Measurements from ENCODE around the gene DENND4A.
A peak's percentile ranks its signal among the peaks of the same experiment; 100 is the strongest.
"Not testable (repeated sequence)": the region's sequence is repeated elsewhere in the genome, so short reads cannot be mapped to it uniquely, and the experiment has no call there.

Gene DENND4A

GRCh38 chr15:65789759-65790425, 2.2 kb downstream of the DENND4A start:
- no peak for DNase-seq (ENCODE audit: extremely low read depth in 1 of 2, low read depth in 1 of 2)

DNA sequence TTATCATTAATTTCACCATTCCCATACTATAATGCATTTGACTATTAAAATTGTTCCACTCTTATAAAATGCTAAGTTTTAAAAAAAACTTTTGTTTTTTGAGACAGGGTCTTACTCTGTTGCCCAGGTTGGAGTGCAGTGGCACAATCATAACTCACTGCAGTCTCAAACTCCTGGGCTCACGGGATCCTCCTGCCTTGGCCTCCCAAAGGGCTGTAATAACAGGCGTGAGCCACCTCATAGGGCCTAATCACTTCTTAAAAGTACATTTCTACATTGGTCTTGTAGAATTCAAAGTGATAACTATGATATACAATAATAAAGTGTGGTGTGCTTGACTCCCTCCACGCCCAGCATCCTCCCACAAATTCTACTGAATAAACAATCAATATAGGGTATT, 3.0 kb downstream of the DENND4A start:
- DNase-seq (ENCODE audit: extremely low read depth in 1 of 2, low read depth in 1 of 2), result no peak

GRCh38 chr15:65787260-65787659, 4.8 kb downstream of the DENND4A start:
- no peak for DNase-seq (ENCODE audit: extremely low read depth in 1 of 2, low read depth in 1 of 2)

DNA sequence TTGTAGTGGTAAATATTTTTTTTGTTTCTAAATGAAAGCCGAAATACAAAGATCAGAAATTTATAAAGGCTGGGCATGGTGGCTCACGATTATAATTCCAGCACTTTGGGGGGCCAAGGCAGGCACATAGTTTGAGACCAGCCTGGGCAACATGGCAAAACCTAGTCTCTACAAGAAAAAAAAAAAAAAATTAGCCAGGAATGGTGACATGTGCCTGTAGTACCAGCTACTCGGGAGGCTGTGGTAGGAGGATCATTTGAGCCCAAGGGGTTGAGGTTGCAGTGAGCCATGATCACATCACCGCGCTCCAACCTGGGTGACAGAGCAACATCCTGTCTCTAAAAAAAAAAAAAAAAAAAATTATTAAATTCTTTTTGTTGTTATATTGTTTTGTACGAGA, 6.9 kb downstream of the DENND4A start:
- DNase-seq (ENCODE audit: extremely low read depth in 1 of 2, low read depth in 1 of 2), result no peak

DNA sequence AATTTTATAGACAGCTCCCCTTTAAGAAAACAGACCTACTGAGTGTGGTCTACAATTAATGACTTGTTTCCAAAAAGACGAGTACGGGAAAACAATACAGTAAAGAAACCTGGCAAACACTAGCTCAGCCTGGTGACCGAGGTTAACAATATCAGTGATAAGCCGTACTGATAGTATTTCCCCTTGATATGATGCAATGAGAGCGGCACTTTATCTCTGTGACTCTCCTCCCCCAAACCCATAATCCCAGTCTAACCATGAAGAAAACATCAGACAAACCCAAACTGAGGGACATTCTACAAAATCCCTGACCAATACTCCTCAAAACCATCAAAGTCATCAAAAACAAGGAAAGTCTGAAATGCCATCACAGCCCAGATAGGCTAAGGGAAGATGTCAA, 8.2 kb downstream of the DENND4A start:
- DNase-seq (ENCODE audit: extremely low read depth in 1 of 2, low read depth in 1 of 2), result no peak

DNA sequence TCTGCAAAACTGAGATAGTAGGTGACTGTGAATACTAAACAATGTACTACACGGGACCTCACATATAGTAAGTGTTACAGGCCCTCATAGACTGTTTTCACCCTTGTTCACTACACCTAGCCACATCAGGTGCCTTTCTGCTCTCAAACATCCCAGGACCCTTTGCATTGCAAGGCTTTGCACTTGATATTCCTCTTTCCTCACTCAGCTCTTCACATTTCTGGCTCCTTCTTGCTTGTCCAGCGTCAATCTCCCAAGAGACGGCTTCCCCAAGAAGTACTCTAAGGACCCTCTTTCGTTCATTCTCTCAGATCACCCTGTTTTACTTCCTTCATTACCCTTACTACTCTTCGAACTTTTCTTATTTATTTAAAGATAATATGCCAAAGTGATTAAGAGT, 10.0 kb downstream of the DENND4A start:
- DNase-seq (ENCODE audit: extremely low read depth in 1 of 2, low read depth in 1 of 2), result no peak

DNA sequence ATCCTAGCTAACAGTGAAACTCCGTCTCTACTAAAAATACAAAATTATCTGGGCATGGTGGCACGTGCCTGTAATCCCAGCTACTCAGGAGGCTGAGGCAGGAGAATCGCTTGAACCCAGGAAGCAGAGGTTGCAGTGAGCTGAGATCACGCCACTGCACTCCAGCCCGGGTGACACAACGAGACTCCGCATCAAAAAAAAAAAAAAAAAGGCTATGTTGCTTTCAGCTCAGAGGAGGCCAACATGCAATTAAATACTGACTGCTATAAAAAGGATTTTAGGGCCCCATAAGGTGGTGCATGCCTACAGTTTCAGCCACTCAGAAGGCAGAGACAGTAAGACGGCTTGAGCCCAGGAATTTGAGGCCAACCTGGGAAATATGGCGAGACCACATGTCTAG, 13.4 kb downstream of the DENND4A start:
- DNase-seq (ENCODE audit: extremely low read depth in 1 of 2, low read depth in 1 of 2), result not testable (repeated sequence)

DNA sequence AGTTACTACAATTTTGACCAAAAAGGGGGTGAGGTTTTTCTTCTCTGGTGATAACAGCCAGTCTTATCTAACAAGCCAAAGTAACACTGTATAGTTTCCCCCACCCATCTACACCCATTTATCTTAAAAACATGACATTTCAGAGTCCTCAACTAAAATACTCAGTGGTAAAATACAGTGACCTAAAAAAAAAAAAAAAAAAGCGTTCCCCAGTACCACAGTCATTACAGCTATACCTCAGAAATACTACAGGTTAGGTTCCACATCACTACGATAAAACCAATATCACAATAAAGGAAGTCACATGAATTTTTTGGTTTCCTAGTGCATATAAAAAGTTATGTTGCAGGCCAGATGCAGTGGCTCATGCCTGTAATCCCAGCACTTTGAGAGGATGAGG, 13.8 kb downstream of the DENND4A start:
- DNase-seq (ENCODE audit: extremely low read depth in 1 of 2, low read depth in 1 of 2), result no peak

GRCh38 chr15:65777843-65778242, 14.2 kb downstream of the DENND4A start:
- no peak for DNase-seq (ENCODE audit: extremely low read depth in 1 of 2, low read depth in 1 of 2)

GRCh38 chr15:65777053-65777452, 15.0 kb downstream of the DENND4A start:
- DNase-seq (ENCODE audit: extremely low read depth in 1 of 2, low read depth in 1 of 2), result no peak

DNA sequence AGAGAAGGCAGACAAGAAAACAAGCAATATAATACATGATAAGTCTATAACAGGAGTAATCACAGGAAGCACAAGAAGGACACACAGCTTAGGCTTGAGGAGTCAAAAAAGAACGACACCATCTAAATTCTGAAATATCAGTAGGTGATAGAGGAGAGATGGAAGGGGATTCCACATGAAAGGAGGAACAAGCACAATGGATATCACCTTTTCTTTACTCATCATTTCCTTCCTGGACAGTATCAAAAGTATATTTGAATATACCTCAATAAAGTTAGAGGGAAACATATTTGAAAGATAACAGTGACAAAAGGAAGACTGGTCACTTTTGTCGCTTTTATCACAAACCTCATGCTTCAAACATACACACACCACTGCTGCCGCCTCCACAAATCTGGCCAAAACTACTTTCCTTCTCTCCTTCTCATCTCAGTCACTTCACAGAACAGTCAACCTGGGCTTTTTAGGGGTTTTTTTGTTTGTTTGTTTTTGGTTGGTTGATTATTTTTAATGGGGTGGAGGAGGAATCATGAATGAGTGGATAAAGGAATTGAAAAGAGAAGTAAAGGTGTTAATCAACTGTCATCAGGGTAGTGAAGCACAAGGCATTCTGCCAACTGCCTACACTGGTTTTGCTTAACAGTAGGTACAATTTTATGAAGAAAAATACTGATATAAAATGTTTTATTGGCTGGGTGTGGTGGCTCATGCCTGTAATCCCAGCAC, 18.5 kb downstream of the DENND4A start:
- DNase-seq (ENCODE audit: extremely low read depth in 1 of 2, low read depth in 1 of 2), result no peak

DNA sequence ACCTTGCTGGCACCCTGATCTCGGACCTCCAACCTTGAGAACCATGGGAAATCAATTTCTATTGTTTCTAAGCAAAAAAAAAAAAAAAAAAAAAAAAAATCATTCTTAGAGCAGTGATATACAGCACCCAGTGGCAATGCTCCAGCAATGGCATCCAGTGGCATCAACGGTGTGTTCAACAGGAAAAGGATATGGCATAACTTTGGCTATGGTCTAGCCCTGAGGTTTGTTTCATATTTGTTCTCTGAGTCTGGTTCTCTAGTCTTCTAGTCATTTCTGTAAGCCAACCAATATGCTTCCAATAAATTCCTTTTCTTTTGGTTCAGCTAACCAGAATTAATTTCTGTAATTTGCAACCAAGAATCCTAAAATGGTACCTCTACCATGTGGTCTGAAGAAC, 19.2 kb downstream of the DENND4A start:
- DNase-seq (ENCODE audit: extremely low read depth in 1 of 2, low read depth in 1 of 2), result no peak

- DNase-seq (ENCODE audit: extremely low read depth in 1 of 2, low read depth in 1 of 2), result no peak
Observed at GRCh38 chr15:65771870-65772269, 20.2 kb downstream of the DENND4A start.

DNA sequence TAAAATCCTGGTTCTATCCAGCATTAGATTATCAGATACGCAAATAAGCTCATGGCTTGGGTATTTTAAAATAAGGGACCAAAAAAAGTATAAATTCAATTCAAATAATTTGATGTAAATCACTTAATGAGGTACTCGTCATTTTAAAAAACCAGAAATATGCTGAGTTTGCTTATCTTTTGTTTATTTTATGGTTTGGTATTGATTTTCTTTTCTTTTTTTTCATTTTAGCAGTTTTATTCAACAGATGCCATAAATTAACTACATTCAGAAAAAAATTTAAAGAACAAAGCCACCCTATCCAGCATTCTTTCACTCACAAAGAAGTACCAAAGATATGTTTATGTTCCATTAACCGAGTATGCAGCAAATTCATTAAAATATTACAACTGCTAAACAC, 22.6 kb downstream of the DENND4A start:
- no peak for DNase-seq (ENCODE audit: extremely low read depth in 1 of 2, low read depth in 1 of 2)

DNA sequence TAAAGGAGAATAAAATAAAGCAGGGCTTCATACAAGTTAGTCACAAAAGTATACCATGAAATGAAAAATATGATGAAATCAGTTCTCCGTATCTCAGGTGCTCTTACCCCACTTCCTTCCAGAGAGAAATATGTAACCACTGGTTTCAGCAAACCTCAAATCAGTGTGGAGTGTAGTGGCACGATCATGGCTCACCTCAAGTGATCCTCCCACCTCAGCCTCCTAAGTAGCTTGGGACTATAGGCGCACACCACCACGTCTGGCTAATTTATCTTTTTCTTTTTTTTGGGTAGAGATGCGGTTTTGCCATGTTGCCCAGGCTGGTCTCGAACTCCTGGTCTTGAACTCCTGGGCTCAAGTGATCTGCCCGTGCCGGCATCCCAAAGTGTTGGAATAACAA, 24.2 kb downstream of the DENND4A start:
- DNase-seq (ENCODE audit: extremely low read depth in 1 of 2, low read depth in 1 of 2), result peak in 1 of 2 donors; percentile 20

GRCh38 chr15:65767264-65767595, 24.9 kb downstream of the DENND4A start:
- DNase-seq (ENCODE audit: extremely low read depth in 1 of 2, low read depth in 1 of 2), result no peak

DNA sequence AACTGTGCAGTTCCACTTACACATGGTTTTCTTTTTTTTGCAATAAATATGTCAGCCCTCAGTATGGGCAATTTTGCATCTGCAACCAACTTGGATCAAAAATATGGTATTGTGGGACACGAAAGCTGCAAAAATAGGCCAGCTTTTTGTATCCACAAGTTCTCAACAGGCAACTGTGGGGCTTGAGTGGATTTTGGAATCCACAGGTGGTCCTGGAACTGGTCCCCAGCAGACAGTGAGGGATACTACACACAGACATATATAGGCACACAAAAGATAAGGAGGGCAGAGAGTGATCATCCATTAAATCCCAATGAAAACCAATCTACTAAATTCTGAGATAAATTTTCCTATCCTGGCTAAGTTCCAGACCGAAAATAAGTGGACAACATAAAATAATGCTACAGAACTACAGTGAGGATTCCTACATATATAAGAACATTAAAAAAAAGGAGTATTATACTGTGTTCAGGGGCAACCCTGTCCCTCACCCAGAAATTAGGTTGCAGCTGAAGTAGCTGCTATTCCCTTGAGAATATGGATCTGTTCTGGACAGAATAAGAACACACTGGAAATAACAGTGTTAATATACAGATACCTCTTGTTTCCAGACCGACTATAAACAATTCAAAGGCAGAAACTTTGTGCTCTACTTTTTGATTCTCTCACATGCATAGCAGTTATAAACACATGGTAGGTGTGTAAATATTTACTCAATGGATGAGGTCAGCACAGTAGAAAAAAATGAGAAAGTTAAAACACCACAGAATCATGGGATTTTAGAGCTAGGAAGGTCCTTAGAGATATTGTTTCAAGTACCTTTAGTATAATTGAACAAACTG, 25.4 kb downstream of the DENND4A start:
- no peak for DNase-seq (ENCODE audit: extremely low read depth in 1 of 2, low read depth in 1 of 2)

DNA sequence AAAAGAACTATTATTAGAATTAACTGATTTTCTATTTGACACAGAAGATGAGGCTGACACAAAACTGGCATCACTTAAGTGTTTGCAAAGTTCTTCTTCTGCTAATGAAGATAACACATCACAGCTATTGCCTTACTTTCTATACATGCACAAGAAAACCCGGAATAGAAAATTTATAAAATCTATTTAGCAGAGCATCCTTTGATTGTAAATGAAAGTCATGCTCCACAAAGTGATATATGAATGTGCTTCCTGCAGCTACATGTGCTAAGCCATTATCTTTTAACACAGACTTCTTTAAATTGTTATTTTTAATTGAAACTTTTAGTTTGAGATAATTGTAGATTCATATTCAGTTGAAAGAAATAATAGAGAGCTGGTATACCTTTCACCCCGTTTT, 27.0 kb downstream of the DENND4A start:
- no peak for DNase-seq (ENCODE audit: extremely low read depth in 1 of 2, low read depth in 1 of 2)

DNA sequence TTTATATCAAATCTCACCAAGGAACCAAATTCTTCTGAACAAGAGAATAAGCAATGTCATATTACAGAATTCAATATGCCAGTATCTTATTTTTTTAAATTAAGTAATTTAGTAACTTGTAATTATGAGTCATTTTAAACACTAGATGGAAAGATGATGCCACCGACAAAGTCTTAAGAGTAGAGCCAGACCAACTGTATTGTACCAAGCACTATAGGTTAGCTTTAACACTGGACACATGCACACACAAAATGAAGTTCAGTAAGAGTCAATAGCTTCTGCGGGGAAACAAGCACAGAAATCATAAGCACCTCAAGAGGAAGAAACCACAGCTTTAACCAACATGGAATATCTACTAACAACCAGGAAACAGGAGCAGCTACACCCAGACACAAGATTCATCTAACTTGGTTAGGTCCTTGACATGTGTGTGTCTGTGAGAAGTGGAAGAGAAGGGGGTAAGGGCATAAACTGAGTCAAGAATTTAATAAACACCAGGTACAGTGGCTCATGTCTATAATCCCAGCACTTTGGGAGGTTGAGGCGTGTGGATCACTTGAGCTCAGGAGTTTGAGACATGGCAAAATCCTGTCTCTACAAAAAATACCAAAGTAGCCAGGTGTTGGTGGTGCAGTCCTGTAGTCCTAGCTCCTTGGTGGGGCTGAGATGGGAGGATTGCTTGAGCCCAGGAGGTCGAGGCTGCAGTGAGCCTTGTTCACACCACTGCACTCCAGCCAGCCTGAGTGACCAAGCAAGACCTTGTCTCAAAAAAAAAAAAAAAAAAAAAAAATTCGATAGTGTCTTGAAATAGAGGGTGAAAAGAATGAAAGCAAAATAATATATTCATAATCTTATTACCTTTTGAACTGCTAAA, 28.9 kb downstream of the DENND4A start:
- DNase-seq (ENCODE audit: extremely low read depth in 1 of 2, low read depth in 1 of 2), result no peak

- DNase-seq (ENCODE audit: extremely low read depth in 1 of 2, low read depth in 1 of 2), result no peak
Observed at GRCh38 chr15:65762399-65762798, 29.7 kb downstream of the DENND4A start.
